Measurements from ENCODE around the gene DPYSL4.

Gene DPYSL4

DNA sequence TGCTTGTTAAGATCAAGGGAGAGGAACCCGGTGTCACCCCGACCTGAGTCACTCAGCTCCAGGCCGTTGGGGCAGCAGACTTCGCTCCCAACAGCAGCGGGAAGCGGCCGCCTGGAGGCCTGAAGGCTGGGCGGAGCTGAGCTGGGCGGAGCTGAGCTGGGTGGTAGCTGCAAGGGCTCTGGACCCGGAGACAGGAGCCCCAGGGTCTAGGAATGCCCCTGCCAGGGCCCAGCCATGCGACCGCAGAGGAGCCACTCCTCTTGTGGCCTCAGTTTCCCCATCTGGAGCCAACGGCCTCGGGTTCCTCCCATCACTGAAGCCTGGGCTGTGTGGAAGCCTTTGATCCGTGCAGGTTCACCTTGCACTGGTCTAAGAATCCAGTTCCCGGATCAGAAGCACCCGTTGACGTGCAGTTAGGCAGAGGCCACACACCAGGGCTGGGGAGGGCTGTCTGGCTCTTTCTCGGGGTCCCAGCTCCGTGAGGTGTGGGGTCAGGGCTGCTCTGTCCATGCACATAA is 21.9 kb upstream of the DPYSL4 start:
- no peak for DNase-seq

DNA sequence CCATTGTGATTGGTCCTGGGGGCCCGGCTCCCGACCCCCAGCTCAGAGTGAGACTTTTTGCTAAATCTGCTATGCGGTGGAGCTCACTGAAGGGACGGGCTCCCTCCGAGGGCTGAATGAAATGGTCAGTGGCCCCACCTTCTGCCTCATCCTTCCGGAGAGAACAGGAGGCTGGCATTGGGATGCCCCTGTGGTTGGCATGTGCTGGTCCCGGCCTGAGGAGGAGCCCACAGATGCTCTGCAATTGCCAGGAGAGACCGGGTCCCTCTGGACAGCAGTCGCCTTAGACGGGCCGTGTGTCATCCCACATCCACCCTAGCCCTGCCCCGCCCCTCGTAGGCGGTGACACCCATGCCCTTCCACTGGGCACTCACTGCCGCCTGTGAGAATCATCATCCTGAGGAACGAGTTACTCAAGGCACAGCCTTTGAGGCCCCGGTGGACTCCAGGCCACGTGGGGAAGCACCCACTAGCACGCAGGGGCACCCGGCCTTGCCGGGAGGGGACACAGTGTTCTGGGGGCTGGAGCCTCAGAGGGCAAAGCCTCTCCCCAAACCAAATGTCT is 21.2 kb upstream of the DPYSL4 start:
- DNase-seq = no peak

DNA sequence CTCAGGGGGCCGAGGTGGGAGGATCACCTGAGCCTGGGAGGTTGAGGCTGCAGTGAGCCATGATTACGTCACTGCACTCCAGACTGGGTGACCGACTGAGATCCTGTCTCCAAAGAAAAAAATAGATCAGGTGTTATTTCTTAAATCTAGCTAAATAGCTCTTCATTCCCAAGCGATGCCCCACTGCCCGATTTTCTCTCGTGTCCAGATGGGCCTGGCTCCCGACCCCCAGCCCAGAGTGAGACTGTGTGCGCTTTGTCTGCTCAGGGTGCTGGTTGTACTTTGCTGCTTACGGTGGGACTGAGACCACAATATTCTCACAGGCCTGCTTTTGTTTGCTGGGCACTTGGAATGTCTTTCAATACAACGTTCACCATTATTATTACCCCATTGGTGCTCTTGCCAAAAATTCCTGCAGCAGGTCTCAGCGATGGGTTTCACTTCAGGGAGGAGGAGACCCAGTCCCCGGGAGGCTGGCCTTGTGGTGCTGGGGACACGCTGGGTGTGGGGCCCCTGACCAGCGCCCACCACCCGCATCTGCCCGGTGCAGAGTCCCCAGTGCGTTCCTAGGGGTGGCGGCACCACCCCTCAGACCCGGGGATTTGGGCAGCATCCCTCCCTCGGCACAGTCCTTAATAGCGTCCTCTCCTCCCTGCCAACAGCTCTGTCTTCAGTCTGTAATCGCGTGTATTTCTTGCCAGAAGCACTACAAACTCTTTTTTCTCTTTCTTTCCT is 20.4 kb upstream of the DPYSL4 start:
- no peak for DNase-seq

DNA sequence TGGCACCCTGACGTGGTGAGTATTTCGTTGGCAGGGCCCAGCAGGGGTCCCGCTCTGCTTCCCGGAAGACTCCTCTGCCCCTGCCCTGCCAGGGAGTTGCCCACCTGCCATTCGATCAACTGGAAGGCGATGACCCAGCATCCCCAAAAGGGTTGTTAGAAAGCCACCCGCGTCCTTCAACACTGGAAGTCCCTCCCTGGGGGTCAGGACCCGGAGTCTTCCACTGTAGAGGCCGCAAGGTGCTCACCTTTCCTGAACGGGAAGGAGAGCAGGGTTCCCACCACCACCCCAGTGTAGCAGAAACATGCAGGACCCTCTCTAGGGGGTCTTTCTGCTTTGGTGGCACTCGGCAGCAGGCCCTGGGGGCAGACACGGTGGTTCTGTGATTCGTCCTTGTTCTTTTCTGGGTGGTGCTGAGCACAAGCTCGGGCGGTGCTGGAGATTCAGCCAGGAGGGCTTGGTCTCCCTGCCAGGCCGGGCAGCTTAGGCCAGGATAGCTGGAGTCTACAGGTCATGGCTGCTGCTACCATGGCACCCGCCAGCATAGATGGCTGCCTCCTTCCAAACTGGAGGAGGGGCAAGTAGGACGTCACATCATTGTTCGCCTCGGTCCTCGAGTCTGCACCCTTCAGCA is 19.6 kb upstream of the DPYSL4 start:
- DNase-seq = no peak

DNA sequence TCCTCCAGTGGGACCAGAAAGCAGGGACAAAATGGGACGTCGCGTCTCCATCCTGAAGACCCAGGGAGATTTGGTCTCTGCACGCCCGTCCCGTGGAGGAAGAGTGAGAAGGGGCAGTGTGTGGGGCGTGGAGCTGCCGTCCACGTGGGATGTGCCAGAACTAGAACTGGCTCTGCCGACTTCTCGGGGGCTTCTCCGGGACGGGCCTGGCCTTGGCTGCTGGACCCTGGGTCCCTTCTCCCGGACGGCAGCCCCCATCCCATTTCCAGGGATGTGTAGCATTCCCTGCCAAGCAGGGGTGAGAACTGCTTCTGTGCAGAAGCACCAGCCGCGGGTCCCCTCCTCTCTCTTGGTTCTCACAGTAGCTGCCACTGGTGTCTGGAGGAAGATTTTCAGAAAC is 18.8 kb upstream of the DPYSL4 start:
- no peak for DNase-seq

DNA sequence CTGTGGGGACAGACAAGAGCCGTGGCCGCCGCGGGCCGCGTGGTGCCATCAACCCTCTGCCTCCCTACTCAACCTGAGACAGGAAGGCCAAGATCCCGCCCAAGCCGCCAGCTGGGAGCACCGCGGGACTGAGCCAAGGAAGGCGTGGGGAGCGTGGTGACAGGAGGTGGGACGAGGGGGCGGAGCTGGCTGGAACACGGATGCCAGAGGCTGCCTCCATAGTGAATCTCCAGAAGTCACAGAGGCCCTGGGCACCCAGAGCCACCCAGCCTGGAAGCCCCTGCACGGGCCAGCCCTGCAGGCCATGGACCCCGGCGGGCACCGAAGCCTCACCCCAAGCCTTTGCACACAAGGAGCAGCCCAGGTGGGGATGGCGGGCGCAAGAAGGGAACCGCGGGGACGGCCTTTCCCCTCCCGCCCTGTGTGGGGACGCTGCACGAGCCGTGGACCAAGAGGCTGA is 18.1 kb upstream of the DPYSL4 start:
- DNase-seq = no peak

GRCh38 chr10:132169031-132169765 is 17.6 kb upstream of the DPYSL4 start:
- DNase-seq = no peak

DNA sequence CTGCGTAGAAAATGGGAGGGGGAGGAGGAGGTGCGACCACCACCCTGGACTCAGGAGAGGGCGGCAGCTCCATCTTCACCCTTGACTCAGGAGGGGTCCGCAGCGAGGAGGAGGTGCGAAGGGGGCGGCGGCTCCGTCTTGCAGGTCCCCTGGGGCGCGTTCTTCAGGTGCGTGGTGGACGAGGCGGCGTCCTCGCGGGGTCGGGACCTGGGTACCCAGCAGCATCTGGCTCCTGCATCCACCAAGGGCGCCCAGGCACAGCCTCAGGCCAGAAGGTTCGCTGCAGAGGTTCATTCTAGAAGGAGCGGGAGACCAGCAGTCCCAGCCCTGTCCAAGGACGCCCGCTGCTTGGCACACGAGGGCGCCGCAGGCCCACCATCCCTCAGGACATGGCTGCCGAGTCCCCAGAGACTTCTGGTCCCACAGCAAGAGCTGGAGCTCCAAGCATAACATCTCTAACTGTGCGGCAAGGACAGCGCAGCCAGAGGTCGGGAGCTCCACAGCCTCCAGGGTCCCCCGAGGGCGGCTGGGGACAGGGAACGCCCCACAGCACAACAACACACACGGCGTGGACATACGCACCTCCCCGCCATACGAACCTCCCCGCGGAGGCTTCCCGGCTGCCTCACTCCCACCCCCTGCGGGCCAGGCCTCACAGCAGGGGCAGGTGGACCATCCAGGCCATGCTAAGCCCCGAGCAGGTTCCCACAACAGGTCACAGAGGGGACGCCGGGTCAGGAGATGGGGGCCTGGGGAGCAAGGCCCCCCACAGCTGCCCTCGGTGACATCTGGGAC is 16.8 kb upstream of the DPYSL4 start:
- no peak for DNase-seq

DNA sequence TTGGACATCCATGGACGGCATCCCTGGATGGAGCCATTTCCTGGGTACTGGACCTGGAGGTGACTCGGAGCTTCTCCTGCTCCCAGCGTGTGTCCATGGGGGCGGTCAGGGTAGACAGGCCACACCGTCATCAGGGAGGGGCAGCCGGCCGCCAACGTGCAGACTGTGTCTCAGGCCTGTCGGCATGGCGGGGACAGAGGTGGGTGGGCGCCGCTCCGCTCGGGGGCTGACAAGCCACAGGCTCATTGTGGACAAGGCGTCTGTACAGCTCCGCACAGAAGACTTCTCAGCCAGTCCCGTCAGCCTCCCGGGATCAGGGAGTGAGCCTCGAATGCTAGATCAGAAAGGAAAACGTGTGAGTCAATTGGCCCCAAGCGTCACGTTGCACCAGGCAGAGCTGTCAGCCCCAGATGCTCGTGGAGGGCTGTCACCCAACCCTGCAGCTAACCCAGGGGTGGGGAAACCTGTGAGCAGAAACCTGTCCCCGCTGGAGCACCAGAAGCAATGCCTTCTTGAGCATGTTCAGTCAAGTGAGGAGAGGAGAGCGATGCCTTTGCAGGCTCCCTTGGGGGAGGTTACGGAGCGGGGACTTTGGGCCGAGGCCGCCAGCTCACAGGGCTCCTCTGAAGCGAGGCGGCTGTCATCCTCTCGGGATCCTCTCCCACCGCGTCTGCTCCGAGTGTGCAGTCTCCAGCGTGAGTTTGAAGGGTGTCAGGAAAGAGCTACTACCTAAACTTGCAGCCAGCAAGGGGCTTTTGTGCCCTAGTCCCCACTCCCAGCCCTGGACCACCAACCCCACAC is 16.0 kb upstream of the DPYSL4 start:
- DNase-seq = no peak

- DNase-seq = no peak
These were observed 14.4 kb upstream of the DPYSL4 start for GRCh38 chr10:132172091-132173066.

DNA sequence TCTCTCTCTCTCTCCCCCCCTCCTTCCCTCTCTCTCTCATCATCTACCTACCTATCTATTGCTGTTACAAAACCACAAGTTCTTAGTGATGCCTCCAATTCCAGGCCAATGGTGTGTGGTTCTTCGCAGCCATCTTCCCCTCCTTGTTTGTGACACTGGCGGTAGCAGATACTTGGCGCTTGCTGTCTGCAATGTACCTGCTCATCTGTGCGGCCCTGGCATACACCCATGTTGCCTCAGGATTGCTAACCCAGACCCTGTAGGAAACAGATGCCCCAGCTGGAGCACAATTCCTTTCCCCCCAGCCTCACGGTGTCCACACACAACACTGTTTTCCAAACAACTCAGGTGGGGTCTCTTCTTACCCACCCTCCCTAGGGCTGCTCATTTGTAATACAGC is 13.6 kb upstream of the DPYSL4 start:
- DNase-seq = no peak

DNA sequence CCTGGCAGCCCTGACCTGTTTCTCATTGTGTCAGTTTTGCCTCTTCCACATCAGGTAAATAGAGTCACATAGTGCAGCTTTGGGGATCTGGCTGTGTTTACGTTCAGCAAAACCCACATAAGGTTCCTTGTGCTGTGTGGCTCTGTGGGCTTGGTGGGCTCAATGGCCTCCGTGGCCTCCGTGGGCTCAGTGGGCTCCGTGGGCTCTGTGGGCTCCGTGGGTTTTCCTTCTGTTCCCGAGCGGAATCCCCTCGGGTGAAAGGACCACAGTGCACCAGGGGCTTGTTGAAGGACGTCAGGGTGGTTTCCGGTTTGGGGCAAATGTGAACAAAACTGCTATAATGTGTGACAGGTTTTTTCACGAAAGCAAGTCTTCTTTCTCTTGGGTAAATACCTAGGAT is 12.5 kb upstream of the DPYSL4 start:
- no peak for DNase-seq

- no peak for DNase-seq
These were observed 11.3 kb upstream of the DPYSL4 start for GRCh38 chr10:132175408-132175807.

- DNase-seq = no peak
These were observed 10.7 kb upstream of the DPYSL4 start for GRCh38 chr10:132175907-132176581.

- no peak for DNase-seq
These were observed 9.9 kb upstream of the DPYSL4 start for GRCh38 chr10:132176623-132177500.

DNA sequence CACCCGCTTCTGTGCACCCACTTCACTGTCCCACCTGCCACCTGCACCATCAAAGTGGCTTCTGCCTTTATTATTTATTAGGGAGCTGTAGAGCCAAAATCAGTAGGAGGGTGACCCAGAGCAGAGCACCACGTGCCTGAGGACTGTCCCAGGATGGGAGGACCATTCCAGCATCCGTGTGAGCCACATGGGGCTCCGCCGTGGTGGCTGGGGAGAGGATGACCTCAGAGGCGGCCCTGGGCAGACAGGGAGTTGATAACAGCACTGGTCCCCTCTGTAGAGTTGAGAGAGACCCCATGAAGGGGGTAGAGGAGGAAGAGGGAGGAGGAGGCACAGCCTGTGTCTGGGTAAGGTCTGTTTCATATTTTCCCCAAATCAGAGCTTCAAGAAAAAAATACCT is 8.7 kb upstream of the DPYSL4 start:
- no peak for DNase-seq

DNA sequence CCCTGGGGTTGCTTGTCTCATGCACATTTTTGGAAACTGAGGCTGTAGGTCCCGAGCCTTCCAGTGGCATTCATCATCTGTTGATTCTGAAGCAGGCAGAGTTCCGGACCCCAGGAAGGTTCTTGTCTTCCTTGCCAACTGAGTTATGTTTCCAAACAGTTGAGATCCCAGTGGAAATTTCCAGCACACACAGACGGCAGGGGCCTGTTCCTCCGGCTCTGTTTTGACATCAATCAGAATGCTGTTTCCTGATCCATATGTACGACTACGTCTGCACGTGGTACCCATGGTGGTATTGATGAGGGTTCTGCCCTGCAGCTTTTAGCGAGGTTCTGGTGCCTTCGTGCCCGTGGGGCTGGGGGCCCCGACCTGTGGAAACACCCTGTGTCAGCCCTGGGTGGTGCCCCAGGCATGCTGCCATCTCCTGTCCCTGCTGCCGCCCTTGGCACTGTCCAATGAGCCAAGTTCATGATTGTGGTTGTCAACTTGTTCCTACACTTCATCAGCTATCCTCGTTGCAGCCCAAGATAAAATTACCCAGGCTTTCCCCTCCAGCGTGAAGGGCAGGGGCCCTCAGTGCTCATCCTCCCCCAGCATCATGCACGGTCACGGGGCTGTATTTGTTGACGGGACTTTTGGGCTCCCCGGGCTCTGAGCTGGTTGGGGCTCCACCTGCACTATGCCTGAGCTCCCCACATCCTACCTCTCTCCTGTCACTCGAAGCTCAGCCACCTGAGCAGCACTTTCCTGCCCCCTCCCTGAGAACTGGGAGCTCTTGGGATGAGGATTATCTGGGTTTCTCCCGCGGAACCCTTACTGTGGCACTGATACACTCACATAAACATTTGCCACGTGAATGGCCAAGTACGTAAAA is 7.8 kb upstream of the DPYSL4 start:
- no peak for DNase-seq

All from stimulated activated CD4-positive, alpha-beta T cell treated with anti-CD3 and anti-CD28 coated beads, Interleukin-4, amount 100 ng/mL, for 1 hour (primary cell).